Common myeloid progenitor, CD34-positive (primary cell): ENCODE measurements around the gene PPP1R37.

ENCODE experiments used
- CTCF ChIA-PET: fragments of 350-600 bp; sonication (Branson Sonifier 250); formaldehyde crosslinking; loops from one replicate; lab custom pipeline; 2021; ENCODE audit warnings: antibody characterized with exemption; lab: Charles Lee
- POLR2A ChIA-PET: fragments of 350-600 bp; sonication (Branson Sonifier 250); formaldehyde crosslinking; loops from one replicate; lab custom pipeline; 2021; ENCODE audit warnings: antibody characterized with exemption; lab: Charles Lee
- DNase-seq, 3 donors: peaks; one replicate each; pipeline versions ENCODE4 v3.0.0 to v3.0.0-alpha.2; 2013
- H3K27ac ChIP-seq, 2 experiments: 1 replicate in 1 of 2; 2 replicates in 1 of 2; pipeline ENCODE4 v1.7.0; 2013; ENCODE audit warnings: inconsistent platforms in 2 of 2, low read length in 2 of 2, mild to moderate bottlenecking in 2 of 2, low read depth in 1 of 2, moderate library complexity in 1 of 2; ENCODE audit not compliant: severe bottlenecking in 2 of 2, insufficient read depth in 1 of 2, poor library complexity in 1 of 2
- H3K27me3 ChIP-seq, 5 experiments: replicated peaks in 2 of 5; 1 replicate in 3 of 5; 2 replicates in 2 of 5; pipeline versions ENCODE4 v1.6.1 to v1.7.0; 2013; ENCODE audit warnings: low read length in 4 of 5, mild to moderate bottlenecking in 2 of 5, moderate library complexity in 2 of 5, inconsistent platforms in 1 of 5; ENCODE audit not compliant: insufficient read depth in 5 of 5, control insufficient read depth in 4 of 5
- H3K36me3 ChIP-seq, 4 experiments: 1 replicate in 2 of 4; 2 replicates in 2 of 4; pipeline versions ENCODE4 v1.6.1 to v1.7.0; 2013; ENCODE audit warnings: low read length in 3 of 4, control low read depth in 1 of 4, mild to moderate bottlenecking in 1 of 4; ENCODE audit not compliant: control insufficient read depth in 4 of 4, insufficient read depth in 4 of 4
- H3K4me1 ChIP-seq, 4 experiments: 1 replicate in 3 of 4; 2 replicates in 1 of 4; pipeline versions ENCODE4 v1.6.1 to v1.7.1; 2013; ENCODE audit warnings: low read length in 3 of 4, mild to moderate bottlenecking in 3 of 4, control low read depth in 1 of 4, inconsistent platforms in 1 of 4, moderate library complexity in 1 of 4; ENCODE audit not compliant: control insufficient read depth in 4 of 4, insufficient read depth in 4 of 4; ENCODE audit errors: control extremely low read depth in 1 of 4
- H3K4me3 ChIP-seq, 7 experiments: 1 replicate in 4 of 7; 2 replicates in 3 of 7; pipeline versions ENCODE4 v1.5.1 to v1.7.0; 2013; ENCODE audit warnings: mild to moderate bottlenecking in 7 of 7, low read length in 6 of 7, moderate library complexity in 6 of 7, inconsistent platforms in 2 of 7, low read depth in 2 of 7, control low read depth in 1 of 7; ENCODE audit not compliant: insufficient read depth in 4 of 7, control insufficient read depth in 1 of 7; ENCODE audit errors: extremely low read depth in 1 of 7
- H3K9me3 ChIP-seq, 5 experiments: 1 replicate in 4 of 5; 2 replicates in 1 of 5; pipeline versions ENCODE4 v1.6.1 to v1.7.1; 2013; ENCODE audit warnings: low read length in 4 of 5, mild to moderate bottlenecking in 2 of 5, inconsistent platforms in 1 of 5, low read depth in 1 of 5, moderate library complexity in 1 of 5; ENCODE audit not compliant: control insufficient read depth in 4 of 5, insufficient read depth in 2 of 5; ENCODE audit errors: control extremely low read depth in 1 of 5
- WGBS: methylation state at CpG from one replicate; pipeline ENCODE4 v1.1.5; 2013; ENCODE audit not compliant: insufficient coverage; 5-methylcytosine and 5-hydroxymethylcytosine counted together

PPP1R37 gene

GRCh38 chr19:45050036-45050435 is 42.9 kb upstream of the PPP1R37 start:
- no peak overlapping the region for H3K27ac ChIP-seq
- H3K9me3 ChIP-seq: no peaks in the 10 kb centered on the region
- CTCF ChIA-PET: interaction anchor here (1.1 to 2.4 kb wide), 5 partner anchors 8 to 76 kb away, joined by 3 to 14 read pairs (median 6); partner anchors contain the start of gene CLASRP
- H3K4me3 ChIP-seq: no peak overlapping the region
- 91% methylated on average over 5 of the region's 6 CpGs for WGBS
- peaks cover 8 to 61% (median 41%) of the 10 kb centered on the region in 4 experiments for H3K36me3 ChIP-seq
- H3K4me1 ChIP-seq: peaks cover 2 to 25% (median 19%) of the 10 kb centered on the region in 4 experiments
- H3K27me3 ChIP-seq: no peaks in the 10 kb centered on the region
- POLR2A ChIA-PET: no interaction called here
- DNase-seq: no peak

GRCh38 chr19:45051929-45052579 is 40.9 kb upstream of the PPP1R37 start:
- H3K36me3 ChIP-seq: peaks cover 5 to 62% (median 45%) of the 10 kb centered on the region in 4 experiments
- no peak overlapping the region for H3K27ac ChIP-seq
- no peaks in the 10 kb centered on the region for H3K27me3 ChIP-seq
- ChIA-PET POLR2A (no interaction called here), CTCF (interaction anchor here (1.1 to 1.8 kb wide), 2 partner anchors 10 to 13 kb away, joined by 3 to 6 read pairs; no protein-coding TSS in a partner anchor)
- peaks cover 0 to 12% (median 6%) of the 10 kb centered on the region in 4 experiments for H3K4me1 ChIP-seq
- WGBS: 91% methylated on average over 7 of the region's 9 CpGs
- no peak overlapping the region for H3K4me3 ChIP-seq
- no peaks in the 10 kb centered on the region for H3K9me3 ChIP-seq
- no peak for DNase-seq

GRCh38 chr19:45056831-45057230 is 36.1 kb upstream of the PPP1R37 start:
- H3K27ac ChIP-seq: no peak overlapping the region
- peaks cover 21 to 93% (median 82%) of the 10 kb centered on the region in 4 experiments for H3K36me3 ChIP-seq
- no peaks in the 10 kb centered on the region for H3K9me3 ChIP-seq
- CTCF ChIA-PET: interaction anchor here (0.8 to 6.6 kb wide), 5 partner anchors 15 to 68 kb away, joined by 3 to 59 read pairs (median 3); partner anchors contain the start of gene CLASRP
- H3K27me3 ChIP-seq: no peaks in the 10 kb centered on the region
- no peak overlapping the region for H3K4me3 ChIP-seq
- DNase-seq: no peak
- no peaks in the 10 kb centered on the region for H3K4me1 ChIP-seq
- 98% methylated on average over 8 of the region's 8 CpGs for WGBS
- POLR2A ChIA-PET: no interaction called here

GRCh38 chr19:45057444-45057843 is 35.5 kb upstream of the PPP1R37 start:
- DNase-seq: no peak
- H3K27me3 ChIP-seq: no peaks in the 10 kb centered on the region
- POLR2A ChIA-PET: interaction anchor here (0.6 kb wide), 1 partner anchor 42 kb away, joined by 5 read pairs; no protein-coding TSS in a partner anchor
- CTCF ChIA-PET: interaction anchor here (0.5 to 6.6 kb wide), 8 partner anchors 10 to 281 kb away, joined by 3 to 59 read pairs (median 3); partner anchors contain the start of gene CLASRP
- 95% methylated on average over 9 of the region's 9 CpGs for WGBS
- no peak overlapping the region for H3K27ac ChIP-seq
- no peaks in the 10 kb centered on the region for H3K9me3 ChIP-seq
- peaks cover 18 to 91% (median 80%) of the 10 kb centered on the region in 4 experiments for H3K36me3 ChIP-seq
- H3K4me1 ChIP-seq: no peaks in the 10 kb centered on the region
- no peak overlapping the region for H3K4me3 ChIP-seq

- no peak for DNase-seq
- ChIA-PET POLR2A (interaction anchor here (0.6 kb wide), 1 partner anchor 20 kb away, joined by 7 read pairs; the partner anchor contains the start of gene CLASRP), CTCF (interaction anchor here (1.0 to 6.6 kb wide), 12 partner anchors 9 to 280 kb away, joined by 3 to 59 read pairs (median 4); partner anchors contain the start of genes APOE and CLASRP)
- Histone ChIP-seq H3K27ac (no peak overlapping the region), H3K27me3 (no peaks in the 10 kb centered on the region), H3K4me1 (no peaks in the 10 kb centered on the region), H3K36me3 (peaks cover 21 to 88% (median 76%) of the 10 kb centered on the region in 4 experiments), H3K4me3 (no peak overlapping the region), H3K9me3 (no peaks in the 10 kb centered on the region)
- 95% methylated on average over 14 of the region's 14 CpGs for WGBS
Observed at GRCh38 chr19:45058622-45059159, 34.3 kb upstream of the PPP1R37 start.

- ChIA-PET POLR2A (no interaction called here), CTCF (interaction anchor here (0.7 to 6.6 kb wide), 28 partner anchors 9 to 280 kb away, joined by 3 to 59 read pairs (median 4); partner anchors contain the start of genes APOE and CLASRP)
- Histone ChIP-seq H3K27ac (no peak overlapping the region), H3K27me3 (no peaks in the 10 kb centered on the region), H3K4me3 (no peak overlapping the region), H3K9me3 (no peaks in the 10 kb centered on the region), H3K36me3 (peaks cover 21 to 90% (median 75%) of the 10 kb centered on the region in 4 experiments), H3K4me1 (no peaks in the 10 kb centered on the region)
- DNase-seq: peak; percentile 84 to 92 (median 86)
- WGBS: 80% methylated on average over 11 of the region's 16 CpGs
Observed at GRCh38 chr19:45059258-45059965, 33.6 kb upstream of the PPP1R37 start.
